Adipocyte (in vitro differentiated cells): Measurements from ENCODE around the gene ATP8A2.

ENCODE experiments used
- DNase-seq: peaks from one replicate; pipeline ENCODE4 v3.0.0-alpha.2; 2015; ENCODE audit warnings: low read depth
- H3K27me3 ChIP-seq: replicated peaks from 2 replicates; pipeline ENCODE4 v1.7.0; 2013; ENCODE audit warnings: mild to moderate bottlenecking, low read length, moderate library complexity; ENCODE audit not compliant: control insufficient read depth, insufficient read depth
- H3K36me3 ChIP-seq: 2 replicates; pipeline ENCODE4 v1.7.0; 2013; ENCODE audit warnings: low read length, mild to moderate bottlenecking, moderate library complexity; ENCODE audit not compliant: control insufficient read depth, insufficient read depth, severe bottlenecking
- H3K4me1 ChIP-seq: 2 replicates; pipeline ENCODE4 v1.7.0; 2013; ENCODE audit warnings: mild to moderate bottlenecking, low read length, moderate library complexity; ENCODE audit not compliant: control insufficient read depth, insufficient read depth
- H3K4me3 ChIP-seq: 2 replicates; pipeline ENCODE4 v1.7.0; 2013; ENCODE audit warnings: mild to moderate bottlenecking, low read length, moderate library complexity
- H3K9ac ChIP-seq: 2 replicates; pipeline ENCODE4 v1.7.0; 2013; ENCODE audit warnings: mild to moderate bottlenecking, low read length, moderate library complexity
- H3K9me3 ChIP-seq: 2 replicates; pipeline ENCODE4 v1.7.0; 2013; ENCODE audit warnings: mild to moderate bottlenecking, low read length, moderate library complexity; ENCODE audit not compliant: control insufficient read depth

ATP8A2 gene

GRCh38 chr13:25673711-25674110 lies 301.9 kb downstream of the ATP8A2 start:
- no peak overlapping the region for H3K9ac ChIP-seq
- no peaks in the 10 kb centered on the region for H3K36me3 ChIP-seq
- no peak for DNase-seq
- H3K27me3 ChIP-seq = peaks cover 8% of the 10 kb centered on the region
- H3K9me3 ChIP-seq = peaks cover 11% of the 10 kb centered on the region
- H3K4me3 ChIP-seq = no peak overlapping the region
- H3K4me1 ChIP-seq = no peaks in the 10 kb centered on the region

- DNase-seq = no peak
- Histone ChIP-seq H3K9me3 (peaks cover 4% of the 10 kb centered on the region), H3K27me3 (peaks cover 8% of the 10 kb centered on the region)
Measured at GRCh38 chr13:25674371-25674770, 302.6 kb downstream of the ATP8A2 start.

GRCh38 chr13:25675060-25675459 lies 303.3 kb downstream of the ATP8A2 start:
- Histone ChIP-seq H3K4me1 (no peaks in the 10 kb centered on the region), H3K27me3 (peaks cover 8% of the 10 kb centered on the region), H3K9me3 (peaks cover 3% of the 10 kb centered on the region), H3K36me3 (no peaks in the 10 kb centered on the region), H3K9ac (no peak overlapping the region), H3K4me3 (no peak overlapping the region)
- no peak for DNase-seq

More at GRCh38 chr13:25674371-25674770, 302.6 kb downstream of the ATP8A2 start:
- H3K9ac ChIP-seq = no peak overlapping the region
- no peaks in the 10 kb centered on the region for H3K36me3 ChIP-seq
- H3K4me1 ChIP-seq = no peaks in the 10 kb centered on the region
- no peak overlapping the region for H3K4me3 ChIP-seq

- H3K4me3 ChIP-seq = no peak overlapping the region
- H3K27me3 ChIP-seq = peaks cover 7% of the 10 kb centered on the region
- H3K9me3 ChIP-seq = no peaks in the 10 kb centered on the region
- no peaks in the 10 kb centered on the region for H3K36me3 ChIP-seq
- H3K9ac ChIP-seq = no peak overlapping the region
- DNase-seq = no peak
- H3K4me1 ChIP-seq = no peaks in the 10 kb centered on the region
Measured at GRCh38 chr13:25677956-25678355, 306.2 kb downstream of the ATP8A2 start.

GRCh38 chr13:25678398-25678797 lies 306.6 kb downstream of the ATP8A2 start:
- no peak for DNase-seq

GRCh38 chr13:25679159-25679558 lies 307.4 kb downstream of the ATP8A2 start:
- no peaks in the 10 kb centered on the region for H3K4me1 ChIP-seq
- H3K27me3 ChIP-seq = no peaks in the 10 kb centered on the region
- no peaks in the 10 kb centered on the region for H3K9me3 ChIP-seq
- DNase-seq = peak; percentile 22
- no peak overlapping the region for H3K4me3 ChIP-seq
- no peak overlapping the region for H3K9ac ChIP-seq
- no peaks in the 10 kb centered on the region for H3K36me3 ChIP-seq

More at GRCh38 chr13:25678398-25678797, 306.6 kb downstream of the ATP8A2 start:
- H3K9me3 ChIP-seq = no peaks in the 10 kb centered on the region
- H3K4me1 ChIP-seq = no peaks in the 10 kb centered on the region
- no peak overlapping the region for H3K4me3 ChIP-seq
- H3K36me3 ChIP-seq = no peaks in the 10 kb centered on the region
- H3K9ac ChIP-seq = no peak overlapping the region
- H3K27me3 ChIP-seq = peaks cover 3% of the 10 kb centered on the region

- Histone ChIP-seq H3K9ac (no peak overlapping the region), H3K27me3 (no peaks in the 10 kb centered on the region), H3K4me1 (peaks cover 2% of the 10 kb centered on the region), H3K36me3 (no peaks in the 10 kb centered on the region), H3K4me3 (no peak overlapping the region), H3K9me3 (no peaks in the 10 kb centered on the region)
- DNase-seq = no peak
Measured at GRCh38 chr13:25679936-25680335, 308.2 kb downstream of the ATP8A2 start.

GRCh38 chr13:25682276-25682675 lies 310.5 kb downstream of the ATP8A2 start:
- no peaks in the 10 kb centered on the region for H3K27me3 ChIP-seq

GRCh38 chr13:25683056-25683455 lies 311.3 kb downstream of the ATP8A2 start:
- Histone ChIP-seq H3K4me3 (no peak overlapping the region), H3K4me1 (peaks cover 2% of the 10 kb centered on the region), H3K27me3 (no peaks in the 10 kb centered on the region), H3K9ac (no peak overlapping the region), H3K9me3 (no peaks in the 10 kb centered on the region), H3K36me3 (no peaks in the 10 kb centered on the region)
- DNase-seq = no peak

More at GRCh38 chr13:25682276-25682675, 310.5 kb downstream of the ATP8A2 start:
- Histone ChIP-seq H3K36me3 (no peaks in the 10 kb centered on the region), H3K9ac (no peak overlapping the region), H3K4me3 (no peak overlapping the region), H3K9me3 (no peaks in the 10 kb centered on the region), H3K4me1 (peaks cover 2% of the 10 kb centered on the region)
- DNase-seq = no peak

- no peaks in the 10 kb centered on the region for H3K27me3 ChIP-seq
- H3K9ac ChIP-seq = no peak overlapping the region
- H3K9me3 ChIP-seq = no peaks in the 10 kb centered on the region
- no peak for DNase-seq
- H3K4me3 ChIP-seq = no peak overlapping the region
- H3K36me3 ChIP-seq = no peaks in the 10 kb centered on the region
- peaks cover 2% of the 10 kb centered on the region for H3K4me1 ChIP-seq
Measured at GRCh38 chr13:25683662-25684370, 312.0 kb downstream of the ATP8A2 start.

- Histone ChIP-seq H3K4me3 (no peak overlapping the region), H3K27me3 (no peaks in the 10 kb centered on the region), H3K36me3 (no peaks in the 10 kb centered on the region), H3K9ac (no peak overlapping the region), H3K9me3 (no peaks in the 10 kb centered on the region), H3K4me1 (peaks cover 2% of the 10 kb centered on the region)
- DNase-seq = no peak
Measured at GRCh38 chr13:25684491-25684890, 312.7 kb downstream of the ATP8A2 start.
